Loucy (cell line): ENCODE measurements around the gene ZMYND8.

Experiments used
- EZH2phosphoT487 ChIP-seq: fragments of 200-600 bp; IDR thresholded peaks from 2 replicates; pipeline ENCODE4 v1.6.1; 2018; ENCODE audit warnings: antibody characterized with exemption, mild to moderate bottlenecking, moderate library complexity, borderline replicate concordance
- TF ChIP-seq, protein P1 (sequence below): fragments of 200-600 bp; sonication (generic); conservative IDR thresholded peaks from 2 replicates; pipeline ENCODE4 v1.5.1; 2014; ENCODE audit warnings: mild to moderate bottlenecking, antibody characterized with exemption, low read length

DNA sequence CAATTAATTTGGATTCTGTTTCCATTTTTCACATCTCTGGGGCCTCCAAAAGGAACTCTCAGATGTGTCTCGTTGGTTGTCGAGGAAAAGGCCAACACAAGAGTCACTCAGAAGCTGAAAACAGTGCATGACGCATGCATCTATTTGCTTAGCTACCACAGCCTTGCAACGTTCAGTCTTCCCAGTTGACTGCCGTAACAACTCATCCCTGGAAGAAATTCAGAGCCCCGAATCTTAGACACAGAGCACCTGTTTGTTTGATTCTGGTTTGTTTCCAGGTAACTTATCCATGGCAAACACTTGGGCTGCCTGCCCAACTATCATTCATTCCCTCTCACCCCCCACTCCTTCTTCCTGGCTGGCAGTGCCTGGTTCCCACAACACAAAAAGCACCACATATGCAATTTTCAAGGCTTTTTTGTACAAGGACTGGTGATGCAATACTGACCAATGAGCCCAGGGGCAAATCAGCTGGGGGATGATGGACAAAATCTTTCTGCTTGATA is 60.5 kb downstream of the ZMYND8 start:
- TF ChIP-seq, protein P1, sequence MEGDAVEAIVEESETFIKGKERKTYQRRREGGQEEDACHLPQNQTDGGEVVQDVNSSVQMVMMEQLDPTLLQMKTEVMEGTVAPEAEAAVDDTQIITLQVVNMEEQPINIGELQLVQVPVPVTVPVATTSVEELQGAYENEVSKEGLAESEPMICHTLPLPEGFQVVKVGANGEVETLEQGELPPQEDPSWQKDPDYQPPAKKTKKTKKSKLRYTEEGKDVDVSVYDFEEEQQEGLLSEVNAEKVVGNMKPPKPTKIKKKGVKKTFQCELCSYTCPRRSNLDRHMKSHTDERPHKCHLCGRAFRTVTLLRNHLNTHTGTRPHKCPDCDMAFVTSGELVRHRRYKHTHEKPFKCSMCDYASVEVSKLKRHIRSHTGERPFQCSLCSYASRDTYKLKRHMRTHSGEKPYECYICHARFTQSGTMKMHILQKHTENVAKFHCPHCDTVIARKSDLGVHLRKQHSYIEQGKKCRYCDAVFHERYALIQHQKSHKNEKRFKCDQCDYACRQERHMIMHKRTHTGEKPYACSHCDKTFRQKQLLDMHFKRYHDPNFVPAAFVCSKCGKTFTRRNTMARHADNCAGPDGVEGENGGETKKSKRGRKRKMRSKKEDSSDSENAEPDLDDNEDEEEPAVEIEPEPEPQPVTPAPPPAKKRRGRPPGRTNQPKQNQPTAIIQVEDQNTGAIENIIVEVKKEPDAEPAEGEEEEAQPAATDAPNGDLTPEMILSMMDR, result no peak
- no peak for TF ChIP-seq EZH2phosphoT487
